Endothelial cell of umbilical vein (primary cell): ENCODE results near the gene ASL. TPM values are rescaled to one million over a fixed set of nuclear protein-coding genes. Genes with fewer than 3 reads are reported as not detected.

Source experiments
- BruUV-seq: library from RNA; stranded (reverse); fragments of 400-500 nt; replicated peaks from 2 replicates; lab custom pipeline; 2021; lab: Mats Ljungman, UMichigan
- CTCF ChIA-PET: fragments of 300-600, 350-600 bp; sonication (Branson Sonifier 250); formaldehyde crosslinking; loops from one replicate; lab custom pipeline; 2021; ENCODE audit warnings: antibody characterized with exemption, inconsistent platforms; lab: Charles Lee
- POLR2A ChIA-PET: fragments of 300-600, 350-600 bp; sonication (Branson Sonifier 250); formaldehyde crosslinking; loops from one replicate; lab custom pipeline; 2021; ENCODE audit warnings: antibody characterized with exemption, inconsistent platforms; lab: Charles Lee
- DNase-seq: peaks from one replicate; pipeline ENCODE4 v3.0.0-alpha.2; 2011; ENCODE audit warnings: low read depth, low spot score
- FAIRE-seq: peaks from 2 replicates; lab custom pipeline; 2011; peaks lifted over from hg19 to GRCh38; lab: Jason Lieb, UNC
- H2AFZ ChIP-seq: 2 replicates; pipeline ENCODE4 v1.6.0; 2012; ENCODE audit warnings: low read depth, low read length, control low read depth, inconsistent platforms
- H3K27ac ChIP-seq: 2 replicates; pipeline ENCODE4 v1.5.1; 2011; ENCODE audit warnings: low read depth, mild to moderate bottlenecking, control low read depth, low read length, moderate library complexity; ENCODE audit not compliant: insufficient read depth
- H3K27me3 ChIP-seq, 2 experiments: 2 replicates each; pipeline versions ENCODE4 v1.6.0 to v1.6.1; 2011; ENCODE audit warnings: low read length in 2 of 2, mixed read lengths in 1 of 2; ENCODE audit not compliant: control insufficient read depth in 2 of 2, insufficient read depth in 2 of 2
- H3K36me3 ChIP-seq, 2 experiments: 2 replicates in 1 of 2; 3 replicates in 1 of 2; pipeline ENCODE4 v1.5.1; 2011; ENCODE audit warnings: low read length in 2 of 2, mild to moderate bottlenecking in 1 of 2, moderate library complexity in 1 of 2; ENCODE audit not compliant: control insufficient read depth in 2 of 2, insufficient read depth in 2 of 2; ENCODE audit errors: extremely low read depth in 1 of 2
- H3K4me1 ChIP-seq: 3 replicates; pipeline ENCODE4 v1.5.1; 2011; ENCODE audit warnings: mild to moderate bottlenecking, low read length; ENCODE audit not compliant: control insufficient read depth, insufficient read depth; ENCODE audit errors: extremely low read depth
- H3K4me2 ChIP-seq: 2 replicates; pipeline ENCODE4 v1.6.1; 2011; ENCODE audit warnings: low read length, control low read depth, mixed read lengths; ENCODE audit not compliant: insufficient read depth
- H3K4me3 ChIP-seq, 3 experiments: fragments of 200-600 bp in 1 of 3; sonication (generic), shearing (Covaris generic) in 1 of 3; replicated peaks in 1 of 3; 2 replicates each; pipeline ENCODE4 v1.5.1; 2011 to 2016; ENCODE audit warnings: control low read depth in 3 of 3, low read length in 3 of 3, mild to moderate bottlenecking in 2 of 3, inconsistent platforms in 1 of 3, low read depth in 1 of 3, moderate library complexity in 1 of 3; ENCODE audit not compliant: insufficient read depth in 1 of 3
- H3K79me2 ChIP-seq: 2 replicates; pipeline ENCODE4 v1.6.0; 2012; ENCODE audit warnings: low read length, inconsistent platforms; ENCODE audit not compliant: control insufficient read depth, insufficient read depth
- H3K9ac ChIP-seq: replicated peaks from 2 replicates; pipeline ENCODE3; 2011; ENCODE audit warnings: low read length, control low read depth; ENCODE audit not compliant: insufficient read depth; ENCODE audit errors: extremely low read depth
- H3K9me1 ChIP-seq: replicated peaks from 3 replicates; pipeline ENCODE4 v1.6.0; 2011; ENCODE audit warnings: mild to moderate bottlenecking, low read length; ENCODE audit not compliant: control insufficient read depth, insufficient read depth; ENCODE audit errors: extremely low read depth
- H3K9me3 ChIP-seq: replicated peaks from 2 replicates; pipeline ENCODE4 v1.5.1; 2012; ENCODE audit warnings: low read length, inconsistent platforms; ENCODE audit not compliant: control insufficient read depth, insufficient read depth
- H4K20me1 ChIP-seq: replicated peaks from 2 replicates; pipeline ENCODE3; 2011; ENCODE audit warnings: mild to moderate bottlenecking, low read length; ENCODE audit not compliant: control insufficient read depth, insufficient read depth; ENCODE audit errors: extremely low read depth
- CTCF ChIP-seq, 2 donors: IDR thresholded peaks; 1 replicate in 1 of 2; 2 replicates in 1 of 2; pipeline ENCODE4 v1.5.1; 2011; ENCODE audit warnings: low read length in 2 of 2, mild to moderate bottlenecking in 2 of 2, moderate library complexity in 2 of 2, control low read depth in 1 of 2, inconsistent platforms in 1 of 2, low read depth in 1 of 2; ENCODE audit not compliant: insufficient read depth in 1 of 2; ENCODE audit errors: extremely low read depth in 1 of 2
- EZH2 ChIP-seq: IDR thresholded peaks from 2 replicates; pipeline ENCODE4 v1.6.1; 2012; ENCODE audit warnings: borderline replicate concordance, low read depth, mild to moderate bottlenecking, moderate library complexity, low read length, inconsistent platforms; ENCODE audit not compliant: severe bottlenecking
- FOS ChIP-seq: IDR thresholded peaks from 2 replicates; pipeline ENCODE4 v1.6.1; 2011; ENCODE audit warnings: mild to moderate bottlenecking, low read length, moderate library complexity, borderline replicate concordance; ENCODE audit not compliant: insufficient read depth
- GATA2 ChIP-seq: IDR thresholded peaks from 2 replicates; pipeline ENCODE4 v1.7.0; 2011; ENCODE audit warnings: low read depth, mild to moderate bottlenecking, moderate library complexity, mixed read lengths, low read length; ENCODE audit not compliant: insufficient read length, insufficient read depth
- JUN ChIP-seq: IDR thresholded peaks from 2 replicates; pipeline ENCODE4 v1.6.1; 2011; ENCODE audit warnings: borderline replicate concordance, low read depth; ENCODE audit not compliant: insufficient read length, insufficient read depth
- MYC ChIP-seq: IDR thresholded peaks from one replicate; pipeline ENCODE4 v1.6.1; 2011; ENCODE audit warnings: mild to moderate bottlenecking, low read depth, low read length
- POLR2A ChIP-seq: IDR thresholded peaks from 2 replicates; pipeline ENCODE4 v1.6.1; 2012; ENCODE audit warnings: low read depth, mild to moderate bottlenecking, control low read depth, low read length
- POLR2AphosphoS5 ChIP-seq: IDR thresholded peaks from 2 replicates; pipeline ENCODE4 v1.6.1; 2012; ENCODE audit warnings: low read depth, mild to moderate bottlenecking, control low read depth, low read length, moderate library complexity; ENCODE audit not compliant: insufficient read depth
- dilution Hi-C: fragments of 300-500 bp; cut with MboI; formaldehyde crosslinking; loops from one replicate; pipeline ENCODE4 v1.15.0; 2019; ENCODE audit warnings: low sequenced_read_pairs; ENCODE audit not compliant: extremely low pct_ligation_motif_present
- intact Hi-C: fragments of 100-400 bp; cut with micrococcal nuclease; formaldehyde crosslinking; loops from one replicate; pipeline ENCODE4 v1.10.0; 2022
- polyA plus RNA-seq, 4 experiments: library from polyadenylated mRNA; depleted of rRNA in 3 of 4; stranded (reverse) in 3 of 4; unstranded in 1 of 4; fragments of >200 nt; gene quantifications; 2 replicates each; pipeline versions ENCODE4 v1.2.1 to v1.2.3, GENCODE V29; 2011 to 2012; ENCODE audit warnings: missing spikeins in 1 of 4
- total RNA-seq: library from RNA; stranded (reverse); gene quantifications from 2 replicates; pipeline ENCODE4 v1.2.3, GENCODE V29; 2021
- TF ChIP-seq, protein P1 (sequence below): IDR thresholded peaks from 2 replicates; pipeline ENCODE4 v1.6.1; 2011; ENCODE audit not compliant: insufficient read depth, insufficient read length

The ASL gene
- total and polyA plus RNA-seq, 2 donors (not counting 3 experiments of a cell fraction or from before 2014, with no cell fraction given) = 50.5 to 57.8 TPM

GRCh38 chr7:66050337-66050957 lies 25.2 kb upstream of the ASL start:
- no peaks in the 10 kb centered on the region for H3K9me3 ChIP-seq
- H3K36me3 ChIP-seq = no peaks in the 10 kb centered on the region
- no peaks in the 10 kb centered on the region for H3K9me1 ChIP-seq
- no peaks in the 10 kb centered on the region for H3K4me1 ChIP-seq
- intact Hi-C loops = no loop called here
- H3K79me2 ChIP-seq = no peaks in the 10 kb centered on the region
- POLR2A ChIA-PET = no interaction called here
- H3K4me3 ChIP-seq = no peak overlapping the region
- no peak overlapping the region for H3K4me2 ChIP-seq
- BruUV-seq = no TSS peak
- TF ChIP-seq MYC (no peak), FOS (no peak), POLR2A (no peak), EZH2 (no peak), POLR2AphosphoS5 (no peak), CTCF (IDR thresholded peaks at IDR 0.05; ENCODE audit: extremely low read depth in 1 of 2, insufficient read depth in 1 of 2, low read depth in 1 of 2, low read length in 2 of 2) (no peak), JUN (no peak), GATA2 (no peak)
- TF ChIP-seq, protein P1, sequence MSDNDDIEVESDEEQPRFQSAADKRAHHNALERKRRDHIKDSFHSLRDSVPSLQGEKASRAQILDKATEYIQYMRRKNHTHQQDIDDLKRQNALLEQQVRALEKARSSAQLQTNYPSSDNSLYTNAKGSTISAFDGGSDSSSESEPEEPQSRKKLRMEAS = no peak
- dilution Hi-C loops = no loop called here
- H3K9ac ChIP-seq = no peak overlapping the region
- CTCF ChIA-PET = no interaction called here
- H4K20me1 ChIP-seq = no peaks in the 10 kb centered on the region
- no peak overlapping the region for H3K27ac ChIP-seq
- FAIRE-seq = no peak
- no peak for DNase-seq
- H3K27me3 ChIP-seq = no peaks in the 10 kb centered on the region
- H2AFZ ChIP-seq = no peak overlapping the region
